ENCODE data around the gene TTC28.

The TTC28 gene

DNA sequence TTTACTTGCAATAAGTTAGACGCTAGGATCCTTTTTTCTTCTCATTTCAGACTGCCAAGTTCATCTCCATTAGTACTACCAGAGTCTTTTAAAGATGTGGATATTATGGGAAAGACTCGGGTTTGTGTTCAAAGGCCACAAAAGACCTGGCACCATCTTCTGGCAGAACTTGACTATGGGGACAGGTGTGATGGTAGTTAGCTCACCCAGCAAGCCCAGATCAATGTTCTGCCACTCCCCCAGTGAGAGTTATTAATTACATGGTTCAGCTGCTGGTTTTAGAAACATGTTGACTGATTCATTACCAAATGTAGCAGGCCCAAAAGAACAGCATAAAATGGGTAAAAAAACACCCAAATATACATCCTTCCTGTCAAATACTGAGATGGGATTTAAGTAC, 427.1 kb downstream of the TTC28 start:
- no peak for DNase-seq

DNA sequence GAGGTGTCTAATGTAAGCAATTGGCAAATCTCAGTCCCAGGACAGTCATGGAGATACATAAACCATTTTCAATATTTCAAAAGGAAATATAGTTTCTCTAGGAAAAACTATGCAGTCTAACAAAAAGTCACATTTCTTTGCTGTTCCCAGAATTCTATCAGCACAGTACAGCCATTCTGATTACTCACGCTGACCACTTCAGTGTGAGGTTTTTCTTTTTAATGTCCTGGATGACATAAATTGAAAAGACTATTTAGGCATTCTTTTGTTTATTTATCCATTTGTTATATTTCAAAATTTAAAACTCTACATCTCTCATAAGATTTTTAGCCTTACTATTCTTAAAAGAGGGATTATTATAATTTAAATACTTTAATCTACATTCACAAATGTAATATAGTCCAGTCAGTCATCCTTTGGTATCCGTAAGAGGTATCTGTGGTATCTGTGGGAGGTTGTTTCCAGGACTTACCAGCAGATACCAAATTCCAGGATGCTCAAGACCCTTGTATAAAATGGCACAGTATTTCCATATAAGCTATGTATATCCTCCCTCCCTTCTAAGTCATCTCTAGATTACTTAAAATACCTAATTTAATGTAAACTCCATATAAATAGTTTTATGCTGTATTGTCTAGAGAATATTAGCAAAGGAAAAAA, 429.5 kb downstream of the TTC28 start:
- no peak for DNase-seq

DNA sequence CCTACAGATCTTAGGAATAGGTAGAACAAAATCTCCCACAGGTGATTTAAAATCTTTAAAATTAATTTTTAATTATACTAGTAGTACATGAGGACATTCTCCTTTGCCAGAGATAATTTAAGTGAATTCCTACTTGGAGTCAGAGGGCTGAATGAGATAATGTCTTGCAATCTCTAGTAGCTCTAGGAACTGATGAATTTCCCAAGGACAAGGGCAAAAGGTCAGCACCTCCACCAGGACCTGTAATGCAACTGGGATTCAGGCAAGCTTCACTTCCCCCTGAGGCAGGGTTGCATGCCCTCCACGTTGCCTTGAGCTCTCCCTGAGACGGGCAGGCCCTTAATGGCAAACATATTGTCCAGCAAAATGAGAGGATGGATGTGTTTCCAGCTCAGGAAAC, 430.2 kb downstream of the TTC28 start:
- DNase-seq: no peak

DNA sequence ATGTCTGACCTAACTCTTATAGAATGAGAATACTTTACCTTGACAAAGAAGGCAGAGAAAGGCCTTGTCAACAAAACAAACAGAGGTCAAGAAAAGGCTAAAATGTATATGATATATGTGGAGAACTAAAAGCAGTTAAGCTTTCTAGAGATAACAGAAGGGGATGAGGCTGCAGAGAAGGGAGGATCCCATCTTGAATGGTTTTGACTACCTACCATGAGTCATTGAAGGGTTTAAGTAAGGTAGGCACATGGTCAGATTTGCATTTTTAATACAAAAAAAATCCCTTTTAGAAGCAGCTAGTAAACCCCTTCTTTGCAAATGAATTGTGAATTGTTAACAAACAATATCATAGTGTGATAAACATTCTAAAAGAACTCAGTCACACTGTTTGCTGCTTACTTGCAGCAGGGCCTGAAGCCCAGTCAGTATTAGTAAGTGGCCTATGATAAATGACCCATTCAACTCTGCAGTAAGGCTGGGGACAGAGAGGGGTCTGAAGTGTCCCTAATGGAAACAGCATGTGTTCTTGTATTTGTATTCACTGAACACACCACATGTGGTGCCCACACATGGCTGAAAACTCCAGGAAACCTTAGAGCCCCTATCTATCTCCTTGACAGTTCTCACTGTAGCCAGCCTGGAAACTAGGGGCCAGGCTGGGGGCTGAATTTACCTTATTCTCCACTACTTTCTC, 431.8 kb downstream of the TTC28 start:
- DNase-seq: no peak

DNA sequence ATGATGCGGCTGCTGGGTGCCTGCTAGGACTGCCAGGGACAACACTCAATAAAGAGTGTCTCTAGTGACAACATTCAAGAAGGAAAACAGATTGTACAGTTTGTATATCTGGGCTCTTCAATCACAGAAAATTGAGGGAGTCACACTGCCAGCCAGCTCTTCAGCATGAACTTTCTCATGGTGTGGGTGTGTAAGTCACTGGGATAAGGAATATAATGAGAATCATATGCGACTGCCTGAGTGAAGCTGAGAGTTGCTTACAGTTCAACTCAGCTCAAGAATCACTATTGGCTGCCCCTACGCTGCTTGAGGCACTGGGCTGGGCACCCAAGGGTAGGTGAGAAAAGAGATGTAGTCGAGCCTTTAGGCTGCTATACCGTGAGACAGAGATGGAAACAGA, 432.5 kb downstream of the TTC28 start:
- no peak for DNase-seq

DNA sequence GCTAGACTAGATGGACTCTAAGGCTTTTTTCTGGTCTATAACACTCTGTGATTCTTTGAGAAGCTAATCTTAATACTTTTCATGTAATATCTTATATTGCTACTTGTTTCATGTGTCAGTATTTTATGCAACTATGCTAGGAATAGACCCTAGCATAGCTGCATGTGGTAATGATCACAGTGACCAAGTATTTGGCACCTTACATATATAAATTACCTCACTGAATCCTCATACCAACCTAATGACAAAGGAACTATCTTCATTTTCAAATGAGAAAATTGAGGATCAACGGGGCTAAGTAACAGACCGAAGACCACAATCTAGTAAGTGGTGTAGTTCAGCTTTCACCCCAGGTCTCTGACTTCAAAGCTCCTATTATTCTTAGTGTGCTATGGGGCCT, 433.2 kb downstream of the TTC28 start:
- DNase-seq: no peak

DNA sequence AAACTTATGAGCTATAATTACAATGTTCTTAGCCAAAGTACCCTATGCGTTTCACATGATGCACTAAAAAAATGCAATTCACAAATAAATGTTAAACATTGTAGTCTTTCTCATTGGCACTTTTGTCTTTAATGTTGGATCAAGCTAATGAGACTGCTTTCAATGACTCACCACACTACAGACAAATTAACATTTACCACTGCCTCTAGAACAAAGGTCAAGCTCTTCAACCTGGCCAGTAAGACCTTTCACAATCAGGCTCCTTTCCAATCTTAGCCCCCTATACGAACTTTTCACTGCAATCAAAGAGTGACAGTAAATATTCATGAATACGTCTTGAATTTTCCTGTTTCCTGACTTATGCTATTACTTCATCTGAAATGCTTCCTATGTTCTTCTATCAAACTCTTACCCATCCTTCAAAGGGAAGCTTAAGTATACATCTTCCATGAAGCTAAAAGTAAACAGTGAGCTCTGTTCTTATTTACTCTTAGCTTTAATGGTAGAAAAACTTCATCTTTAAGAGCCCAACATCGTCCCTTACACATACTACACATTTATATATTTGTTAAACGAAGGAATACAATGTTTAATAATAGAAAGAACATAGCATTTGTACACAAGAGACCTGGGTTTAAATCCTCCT, 433.9 kb downstream of the TTC28 start:
- DNase-seq: no peak

DNA sequence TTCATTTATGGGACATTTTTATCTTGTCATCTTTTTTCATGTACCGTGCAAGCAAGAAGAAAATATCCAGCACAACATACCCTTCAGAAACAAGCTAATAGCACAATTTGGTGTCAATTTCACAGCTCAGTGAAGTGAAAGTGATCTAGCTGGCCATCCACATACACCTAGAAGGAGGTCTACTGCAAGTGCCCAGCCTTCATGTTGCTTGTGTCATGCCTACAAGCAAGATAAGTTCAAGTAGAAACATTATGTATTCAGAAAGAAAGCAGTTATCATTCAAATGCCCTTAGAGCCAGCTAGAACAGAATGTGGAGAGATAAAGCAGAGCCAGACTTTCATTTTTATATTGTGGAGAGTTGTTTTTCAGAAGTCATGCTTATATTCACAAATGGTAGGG, 434.9 kb downstream of the TTC28 start:
- DNase-seq: no peak

DNA sequence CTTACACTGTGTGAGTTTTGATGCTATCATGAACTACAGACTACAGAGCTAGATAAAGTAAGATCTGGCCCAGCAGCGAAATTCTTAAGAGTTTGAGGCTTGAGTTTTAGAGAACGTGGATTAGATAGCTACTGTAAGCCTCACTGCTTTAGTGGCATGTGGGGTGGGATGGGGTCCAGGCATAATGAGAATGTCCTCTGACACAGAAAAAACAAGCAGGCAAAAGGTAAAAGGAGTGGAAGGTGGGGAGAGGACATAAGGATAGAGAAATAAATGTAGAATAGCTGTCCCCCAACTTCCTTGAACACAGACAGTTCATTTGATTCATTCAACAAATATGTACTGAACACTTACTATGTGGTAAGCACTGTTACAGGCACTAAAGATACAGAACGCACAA, 436.1 kb downstream of the TTC28 start:
- no peak for DNase-seq

DNA sequence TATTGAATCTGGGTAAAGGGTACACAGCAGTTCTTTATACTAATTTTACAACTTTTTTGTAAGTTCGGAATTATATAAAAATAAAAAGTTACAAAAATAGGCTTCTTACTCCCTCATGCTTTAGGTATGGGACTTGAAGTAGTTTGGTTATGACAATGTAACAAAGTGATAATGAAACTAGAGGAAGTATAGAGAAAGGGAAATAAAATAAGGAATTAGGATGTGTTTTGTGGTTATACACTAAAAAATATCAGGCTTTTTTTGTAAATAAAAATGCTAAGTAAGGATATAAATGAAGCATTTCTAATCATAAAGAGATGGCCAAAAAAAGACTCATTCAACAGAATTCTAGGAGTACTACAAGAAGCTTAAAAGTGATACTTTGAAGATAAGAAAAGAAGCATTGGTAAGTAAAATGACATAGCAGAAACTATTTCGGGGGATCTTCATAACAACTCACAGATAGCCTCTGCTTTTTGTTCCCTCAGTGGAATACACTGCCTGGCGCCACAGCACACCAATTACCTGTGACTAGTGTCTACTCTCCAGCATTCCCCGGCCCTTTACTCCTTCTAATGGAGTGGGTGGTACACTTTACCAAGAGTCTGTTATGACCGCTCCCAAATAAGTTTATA, 437.9 kb downstream of the TTC28 start:
- DNase-seq: no peak

DNA sequence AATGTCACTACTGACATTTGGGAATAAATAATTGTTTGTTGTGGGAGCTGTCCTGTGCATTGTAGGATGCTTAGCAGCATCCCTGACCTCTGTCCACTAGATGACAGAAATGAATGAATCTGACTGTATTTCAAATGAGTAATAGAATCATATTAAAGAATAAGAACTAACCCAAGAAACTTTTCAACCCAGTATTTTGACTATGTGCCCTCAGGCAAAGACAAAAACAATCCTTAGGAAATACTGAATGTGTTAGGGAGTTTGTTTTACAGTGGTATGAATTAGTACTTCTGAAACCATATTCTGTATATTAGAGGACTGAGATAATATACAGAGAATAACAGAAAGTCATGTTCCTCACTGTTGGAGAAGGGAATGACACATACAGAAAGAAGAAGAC, 439.7 kb downstream of the TTC28 start:
- DNase-seq: no peak

DNA sequence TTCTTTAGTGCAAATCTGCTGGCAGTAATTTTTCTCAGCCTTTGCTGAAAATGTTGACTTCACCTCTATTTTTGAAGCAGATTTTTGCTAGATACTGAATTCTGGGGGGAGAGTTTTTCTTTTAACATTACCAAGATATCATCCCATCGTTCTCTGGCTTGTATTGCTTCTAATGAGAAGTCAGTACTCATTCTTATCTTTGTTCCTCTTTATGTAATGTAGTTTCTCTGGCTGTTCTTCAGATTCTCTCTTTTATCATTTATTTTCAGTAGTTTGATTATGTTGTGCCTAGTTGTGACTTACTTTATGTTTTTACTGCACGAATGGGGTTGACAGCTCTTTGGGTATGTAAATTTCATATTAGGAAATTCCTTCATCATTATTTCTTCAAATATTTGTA, 441.9 kb downstream of the TTC28 start:
- no peak for DNase-seq

DNA sequence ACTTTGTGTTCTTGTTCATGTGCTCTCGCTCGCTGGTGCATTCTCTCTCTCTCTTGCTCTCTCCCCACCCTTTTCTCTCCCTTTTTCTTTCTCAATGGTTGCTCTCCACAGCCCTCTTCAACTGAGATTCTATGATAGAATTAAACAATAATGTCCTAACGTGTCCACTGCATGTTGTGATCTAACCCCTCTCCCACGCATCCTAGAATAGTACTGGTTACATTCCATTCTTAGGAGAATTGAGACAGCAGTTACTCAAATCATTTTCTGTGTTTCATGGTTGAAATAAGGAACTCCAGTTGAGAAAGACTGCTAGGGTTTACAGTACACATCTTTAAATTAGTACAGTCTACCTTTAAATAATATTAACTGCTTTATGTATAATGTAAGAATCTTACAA, 442.5 kb downstream of the TTC28 start:
- DNase-seq: no peak

DNA sequence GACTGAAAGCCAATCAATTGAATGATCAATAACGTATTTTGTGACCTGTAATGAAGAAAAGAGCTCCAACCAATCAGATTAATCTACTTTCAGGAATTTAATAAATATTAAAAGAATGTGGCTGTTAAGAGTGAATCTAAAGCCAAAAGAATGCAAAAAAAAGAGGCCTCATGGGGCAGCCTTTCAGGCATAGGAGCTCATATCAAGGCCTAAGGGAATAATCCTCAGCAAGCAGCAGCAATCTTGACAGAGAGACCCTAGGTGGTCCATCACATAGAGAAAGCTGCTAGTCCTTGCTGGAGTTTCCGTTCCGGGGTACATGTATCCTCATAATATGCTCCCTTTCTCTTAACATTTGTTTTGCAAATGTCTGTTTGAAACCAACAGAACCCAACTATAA, 447.4 kb downstream of the TTC28 start:
- no peak for DNase-seq

DNA sequence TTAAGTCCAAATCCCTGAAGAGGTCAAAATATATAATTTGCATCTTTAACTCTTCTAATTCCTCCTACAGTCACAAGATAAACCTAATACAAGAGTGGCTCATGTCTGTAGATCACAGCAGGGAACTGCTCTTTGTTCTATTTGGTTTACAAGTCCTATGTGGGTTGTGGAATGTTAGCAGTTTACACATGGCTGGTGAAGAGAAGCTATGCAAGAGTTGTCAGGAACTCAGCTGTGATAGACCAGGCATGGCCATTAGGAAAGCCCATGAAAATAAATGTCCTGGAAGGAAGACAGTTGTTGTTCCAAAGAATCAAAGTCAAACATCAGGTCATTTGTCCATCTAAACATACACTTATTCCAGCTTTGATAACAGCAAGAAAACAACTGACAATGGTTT, 448.2 kb downstream of the TTC28 start:
- no peak for DNase-seq

DNA sequence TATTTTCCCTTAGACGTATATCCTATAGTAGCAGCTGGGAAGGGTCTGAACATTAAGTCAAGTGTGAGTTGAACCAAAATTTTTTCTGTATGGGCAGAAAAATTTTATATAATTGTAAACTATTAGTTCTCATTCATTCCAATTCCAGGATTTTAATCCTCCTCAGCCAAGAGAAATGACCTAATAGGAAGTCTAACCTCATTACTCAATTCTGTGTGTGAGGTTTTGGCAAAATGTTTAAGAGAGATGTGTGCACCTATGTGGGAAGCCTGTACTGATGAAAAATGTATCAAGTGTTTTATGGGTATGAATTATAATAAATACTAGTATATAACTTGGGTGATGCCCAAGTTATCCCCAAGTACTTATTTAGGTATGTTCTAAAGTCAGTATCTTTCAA, 449.0 kb downstream of the TTC28 start:
- DNase-seq: no peak

DNA sequence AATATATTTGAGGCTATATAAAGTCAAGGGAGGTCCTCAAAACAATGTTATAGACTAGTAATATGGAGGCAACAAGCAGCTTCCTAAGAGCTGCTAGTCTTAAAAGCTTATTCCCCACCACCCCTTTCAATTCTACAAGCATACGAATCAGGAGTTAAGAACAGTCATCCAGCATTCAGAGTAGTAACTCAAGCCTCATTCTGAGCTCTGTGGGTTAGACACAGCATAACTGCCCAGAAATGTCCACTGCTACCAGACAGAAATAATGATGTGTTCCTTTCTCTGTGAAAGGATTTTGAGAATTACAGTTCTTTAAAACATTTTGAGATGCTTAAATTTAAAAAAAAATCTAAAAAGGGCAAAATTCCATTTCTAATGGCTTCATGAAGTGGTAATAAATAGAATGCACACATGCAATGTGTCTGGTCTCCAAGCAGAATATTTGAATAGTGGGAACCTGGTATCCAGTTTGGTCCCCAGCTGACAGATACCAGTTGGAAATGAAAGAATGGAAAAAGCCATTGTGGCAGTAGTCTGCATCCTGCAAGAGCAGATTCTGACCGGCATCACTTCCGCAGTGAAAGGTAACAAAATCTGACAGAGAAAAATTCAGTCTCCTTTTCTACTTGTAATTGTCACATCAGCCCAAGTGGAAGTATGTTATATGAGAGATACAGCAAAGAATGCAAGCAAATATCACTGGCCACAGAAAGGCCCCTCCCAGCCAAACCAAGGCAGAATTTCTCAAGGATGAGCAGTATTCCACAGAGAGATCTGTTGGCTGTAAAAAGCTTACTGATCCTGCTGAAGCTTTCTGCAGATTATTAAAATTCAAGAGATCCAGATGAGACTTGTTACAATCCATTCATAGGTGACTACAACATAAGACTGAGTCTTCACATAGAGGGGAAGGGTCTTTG, 449.8 kb downstream of the TTC28 start:
- DNase-seq: no peak

DNA sequence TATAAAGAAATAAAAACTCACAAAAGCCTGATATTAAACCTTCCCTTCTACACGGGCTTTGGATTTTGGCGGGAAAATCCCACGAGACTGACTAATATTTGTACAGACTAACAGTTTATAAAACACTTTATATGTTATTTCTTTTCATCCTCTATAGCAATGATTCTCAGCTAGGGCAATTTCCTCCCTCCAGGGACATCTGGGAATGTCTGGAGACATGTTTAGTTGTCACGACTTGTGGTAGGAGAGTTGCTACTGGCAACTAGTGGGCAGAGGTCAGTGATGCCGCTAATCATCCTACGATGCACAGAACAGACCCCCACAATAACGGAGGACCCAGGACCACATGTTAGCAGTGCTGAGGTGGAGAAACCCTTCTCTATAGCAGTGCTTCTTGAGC, 455.8 kb downstream of the TTC28 start:
- no peak for DNase-seq

DNA sequence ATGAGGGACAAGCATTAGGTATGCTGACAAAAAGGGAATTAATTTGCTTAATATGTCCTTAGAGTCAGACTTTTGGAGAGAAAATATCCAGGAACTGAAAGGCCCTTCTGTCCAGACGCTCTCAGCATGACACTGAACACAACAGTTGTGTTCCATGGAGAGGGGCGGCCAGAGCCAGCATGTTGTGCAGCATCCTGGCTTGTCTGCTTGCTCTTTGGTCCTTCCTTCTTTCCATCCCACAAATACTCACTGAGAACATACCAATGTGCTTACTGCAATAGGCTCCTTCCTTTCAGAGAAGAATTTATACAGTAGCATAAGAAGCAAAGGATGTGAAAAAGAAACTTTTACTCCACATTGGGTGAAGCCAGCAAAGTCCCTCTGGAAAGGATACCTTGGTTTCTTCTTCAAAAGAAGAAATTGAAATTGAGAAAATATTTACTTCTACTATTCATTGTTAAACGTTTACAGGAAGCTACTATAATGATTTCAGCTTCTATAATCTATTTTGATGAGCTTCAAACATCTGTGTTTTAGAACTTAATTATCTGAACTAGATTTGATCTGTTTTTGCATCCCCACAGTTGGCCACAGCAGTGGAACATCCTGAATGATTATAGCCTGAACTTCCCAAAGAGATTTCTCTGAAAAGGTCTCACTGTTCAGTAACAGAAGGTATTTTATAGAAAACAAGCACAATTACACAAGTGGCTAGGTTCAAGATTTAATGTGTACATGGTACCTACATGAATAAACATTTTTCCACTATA, 456.5 kb downstream of the TTC28 start:
- DNase-seq: no peak

DNA sequence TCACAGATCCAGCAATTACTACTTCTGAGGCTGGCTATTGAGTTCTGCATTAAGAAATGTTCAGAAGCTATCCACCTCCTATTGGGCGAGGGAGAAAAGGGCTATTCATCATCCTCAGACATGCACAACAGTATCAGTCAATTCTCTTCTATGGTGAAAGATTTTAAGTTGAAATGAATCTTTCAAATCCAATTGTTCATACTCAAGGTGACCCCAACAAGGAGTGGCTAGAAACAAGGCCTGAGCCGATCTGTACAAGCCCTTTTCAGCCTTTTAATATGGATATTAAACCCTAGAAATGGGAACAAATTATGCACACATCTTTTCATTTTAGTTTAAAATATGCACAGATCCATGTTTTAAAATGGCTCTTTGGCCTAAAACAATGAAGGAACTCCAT, 457.1 kb downstream of the TTC28 start:
- DNase-seq: no peak

DNA sequence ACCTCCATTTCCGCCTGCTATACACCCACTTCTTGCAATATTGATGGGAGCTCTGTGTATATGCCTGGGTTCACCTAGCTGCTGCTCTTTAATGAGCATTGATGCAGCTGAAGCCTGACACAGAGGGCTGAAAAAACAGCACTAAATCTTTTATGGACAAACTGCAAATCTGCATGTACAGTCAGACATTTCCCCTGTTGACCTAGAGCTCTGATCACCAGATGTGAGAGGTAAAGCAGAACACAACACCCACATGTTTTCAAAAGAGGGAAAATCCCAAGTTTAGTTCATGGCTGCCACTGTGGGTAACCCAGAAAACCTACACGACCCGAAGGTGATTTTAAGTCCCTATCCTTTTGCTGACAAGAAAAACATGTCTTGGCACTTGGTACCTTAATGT, 457.6 kb downstream of the TTC28 start:
- no peak for DNase-seq

All from NCI-H82 (cell line).